ENCODE results near the gene STK11. TPM values are rescaled to one million over a fixed set of nuclear protein-coding genes. Genes with fewer than 3 reads are reported as not detected.
A peak's percentile ranks its signal among the peaks of the same experiment; 100 is the strongest.

Gene STK11
- total RNA-seq, 1 experiment from 2014 or later: 53.0 TPM

DNA sequence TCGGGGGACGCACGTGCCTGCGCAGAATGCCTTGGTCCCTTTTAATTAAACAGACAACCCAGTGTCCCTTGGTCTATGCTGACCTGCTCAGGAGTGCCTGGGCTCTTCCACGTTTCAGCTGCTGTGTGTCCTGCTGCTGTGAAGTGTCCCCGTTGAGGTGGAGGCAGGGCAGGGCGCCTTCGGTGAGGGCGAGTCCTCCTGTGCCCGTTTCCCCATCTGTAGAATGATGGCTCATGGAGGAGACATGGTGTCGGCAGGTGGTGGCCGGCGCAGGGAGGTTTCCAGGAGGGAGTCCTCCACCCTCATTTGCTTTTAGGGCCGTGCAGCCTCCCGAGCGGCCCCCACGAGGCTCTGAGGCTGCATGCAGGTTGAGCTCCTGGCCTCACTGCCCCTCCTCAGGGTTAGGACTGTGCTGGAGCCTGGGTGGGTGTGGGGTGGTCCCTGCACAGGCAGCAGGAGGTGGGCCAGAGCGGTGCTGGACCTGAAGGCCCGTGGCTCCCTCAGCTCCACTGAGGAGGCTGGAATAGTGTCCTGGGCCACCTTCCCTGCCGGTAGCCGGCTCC, 8.8 kb downstream of the STK11 start:
- peaks cover 31% of the 10 kb centered on the region for H3K4me1 ChIP-seq (replicated peaks; ENCODE audit: insufficient read depth)
- H3K79me2 ChIP-seq (ENCODE audit: low read depth): peaks cover 82% of the 10 kb centered on the region
- peaks cover 34% of the 10 kb centered on the region for H4K20me1 ChIP-seq (ENCODE audit: insufficient read depth)
- H3K27me3 ChIP-seq (ENCODE audit: insufficient read depth, low read depth): no peaks in the 10 kb centered on the region
- H3K27ac ChIP-seq: no peak overlapping the region
- DNase-seq: no peak
- no peaks in the 10 kb centered on the region for H3K9me3 ChIP-seq (ENCODE audit: insufficient read depth, low read depth)
- ChIA-PET POLR2A (ENCODE audit: unreplicated experiment) (interaction anchor here (0.6 kb wide), 1 partner anchor 30 kb away, joined by 3 read pairs; no protein-coding TSS in a partner anchor), CTCF (no interaction called here)
- H3K4me2 ChIP-seq: no peak overlapping the region
- no peak overlapping the region for H2AFZ ChIP-seq
- no peaks in the 10 kb centered on the region for H3K36me3 ChIP-seq (ENCODE audit: low read depth)
- H3K9me2 ChIP-seq (ENCODE audit: insufficient read depth): no peaks in the 10 kb centered on the region
- intact Hi-C loops (cut with micrococcal nuclease; ENCODE audit: unreplicated experiment): no loop called here
- H3F3A ChIP-seq (ENCODE audit: insufficient read depth, low read depth): peaks cover 25% of the 10 kb centered on the region
- no peak for TF ChIP-seq EZH2 (IDR thresholded peaks at IDR 0.05; ENCODE audit: low read depth)
- TF ChIP-seq, protein P1, sequence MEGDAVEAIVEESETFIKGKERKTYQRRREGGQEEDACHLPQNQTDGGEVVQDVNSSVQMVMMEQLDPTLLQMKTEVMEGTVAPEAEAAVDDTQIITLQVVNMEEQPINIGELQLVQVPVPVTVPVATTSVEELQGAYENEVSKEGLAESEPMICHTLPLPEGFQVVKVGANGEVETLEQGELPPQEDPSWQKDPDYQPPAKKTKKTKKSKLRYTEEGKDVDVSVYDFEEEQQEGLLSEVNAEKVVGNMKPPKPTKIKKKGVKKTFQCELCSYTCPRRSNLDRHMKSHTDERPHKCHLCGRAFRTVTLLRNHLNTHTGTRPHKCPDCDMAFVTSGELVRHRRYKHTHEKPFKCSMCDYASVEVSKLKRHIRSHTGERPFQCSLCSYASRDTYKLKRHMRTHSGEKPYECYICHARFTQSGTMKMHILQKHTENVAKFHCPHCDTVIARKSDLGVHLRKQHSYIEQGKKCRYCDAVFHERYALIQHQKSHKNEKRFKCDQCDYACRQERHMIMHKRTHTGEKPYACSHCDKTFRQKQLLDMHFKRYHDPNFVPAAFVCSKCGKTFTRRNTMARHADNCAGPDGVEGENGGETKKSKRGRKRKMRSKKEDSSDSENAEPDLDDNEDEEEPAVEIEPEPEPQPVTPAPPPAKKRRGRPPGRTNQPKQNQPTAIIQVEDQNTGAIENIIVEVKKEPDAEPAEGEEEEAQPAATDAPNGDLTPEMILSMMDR (conservative IDR thresholded peaks at IDR 0.05): no peak
- BruUV-seq (replicated peaks): no TSS peak
- H3K4me3 ChIP-seq: no peak overlapping the region

GRCh38 chr19:1214862-1215731, 9.5 kb downstream of the STK11 start:
- Histone ChIP-seq H3K9me2 (ENCODE audit: insufficient read depth) (no peaks in the 10 kb centered on the region), H3K4me1 (replicated peaks; ENCODE audit: insufficient read depth) (peaks cover 31% of the 10 kb centered on the region), H3F3A (ENCODE audit: insufficient read depth, low read depth) (peaks cover 25% of the 10 kb centered on the region), H3K27me3 (ENCODE audit: insufficient read depth, low read depth) (no peaks in the 10 kb centered on the region), H3K79me2 (ENCODE audit: low read depth) (peaks cover 75% of the 10 kb centered on the region), H2AFZ (no peak overlapping the region), H3K4me2 (peak overlapping the region; percentile 53), H3K9me3 (ENCODE audit: insufficient read depth, low read depth) (no peaks in the 10 kb centered on the region), H4K20me1 (ENCODE audit: insufficient read depth) (peaks cover 29% of the 10 kb centered on the region; the same call in 1 of the 2 replicates), H3K27ac (peak overlapping the region; percentile 83), H3K4me3 (no peak overlapping the region), H3K36me3 (ENCODE audit: low read depth) (no peaks in the 10 kb centered on the region)
- intact Hi-C loops (cut with micrococcal nuclease; ENCODE audit: unreplicated experiment): no loop called here
- peak; percentile 60 to 70 for DNase-seq
- TF ChIP-seq, protein P1 (conservative IDR thresholded peaks at IDR 0.05): no peak
- no peak for TF ChIP-seq EZH2 (IDR thresholded peaks at IDR 0.05; ENCODE audit: low read depth)
- no TSS peak for BruUV-seq (replicated peaks)
- POLR2A ChIA-PET (ENCODE audit: unreplicated experiment): no interaction called here
- CTCF ChIA-PET: interaction anchor here (0.6 kb wide), 1 partner anchor 10 kb away, joined by 3 read pairs; no protein-coding TSS in a partner anchor

GRCh38 chr19:1216756-1217155, 11.2 kb downstream of the STK11 start:
- Histone ChIP-seq H3K9me2 (ENCODE audit: insufficient read depth) (no peaks in the 10 kb centered on the region), H3K4me3 (no peak overlapping the region), H3K4me2 (peak overlapping the region; percentile 56), H3K4me1 (replicated peaks; ENCODE audit: insufficient read depth) (peaks cover 31% of the 10 kb centered on the region), H3K27ac (peak overlapping the region; percentile 78), H3K9me3 (ENCODE audit: insufficient read depth, low read depth) (no peaks in the 10 kb centered on the region), H2AFZ (no peak overlapping the region), H4K20me1 (ENCODE audit: insufficient read depth) (peaks cover 26% of the 10 kb centered on the region; the same call in 1 of the 2 replicates), H3F3A (ENCODE audit: insufficient read depth, low read depth) (peaks cover 25% of the 10 kb centered on the region), H3K27me3 (ENCODE audit: insufficient read depth, low read depth) (no peaks in the 10 kb centered on the region), H3K36me3 (ENCODE audit: low read depth) (no peaks in the 10 kb centered on the region), H3K79me2 (ENCODE audit: low read depth) (peaks cover 59% of the 10 kb centered on the region)
- ChIA-PET CTCF (interaction anchor here (0.6 kb wide), 1 partner anchor 1602 kb away, joined by 4 read pairs; no protein-coding TSS in a partner anchor), POLR2A (ENCODE audit: unreplicated experiment) (no interaction called here)
- TF ChIP-seq, protein P1 (conservative IDR thresholded peaks at IDR 0.05): no peak
- no peak for TF ChIP-seq EZH2 (IDR thresholded peaks at IDR 0.05; ENCODE audit: low read depth)
- no TSS peak for BruUV-seq (replicated peaks)
- no peak for DNase-seq
- intact Hi-C loops (cut with micrococcal nuclease; ENCODE audit: unreplicated experiment): no loop called here

Measured in PC-9 (cell line).